Left cardiac atrium (tissue), 4 donors: Measurements from ENCODE around the gene PHF2. TPM values are rescaled to one million over a fixed set of nuclear protein-coding genes. Genes with fewer than 3 reads are reported as not detected.
A peak's percentile ranks its signal among the peaks of the same experiment; 100 is the strongest.
"Not testable (repeated sequence)": the region's sequence is repeated elsewhere in the genome, so short reads cannot be mapped to it uniquely, and the experiment has no call there.

Experiments
- ATAC-seq, 2 donors: fragments of 200-7000 bp; cut with Tn5 transposase; one replicate each; pipeline ENCODE4 v1.9.1; 2020; ENCODE audit warnings: mild to moderate bottlenecking in 2 of 2, moderate library complexity in 2 of 2
- DNase-seq: peaks from one replicate; pipeline ENCODE4 v3.0.0-alpha.2; 2020
- intact Hi-C, 2 donors: fragments of 100-400 bp; cut with DNase I; formaldehyde crosslinking; loops; one replicate each; pipeline versions ENCODE4 v1.14.1 to v1.15.1; 2022 to 2023
- total RNA-seq, 2 donors: library from RNA; stranded (reverse); fragmentation: NEBNext Ultra II Directional; extraction: Animal tissue kit (Norgen Biotek cat#: 25700); gene quantifications; one replicate each; pipeline ENCODE4 v1.2.1, GENCODE V29; 2021
- donor health status: DM: no; HTN: yes; CAD: no.
- donor health status: DM: no; HTN: yes; CAD: no; lungs with severe emphysema.
- donor health status: DM: yes; HTN: yes; CAD: no.
- donor health status: Dilated cardiomyopathy.

Gene PHF2
- total RNA-seq, 2 donors from 2014 or later = 25.7 to 27.7 TPM

GRCh38 chr9:93668261-93668871, 92.0 kb downstream of the PHF2 start:
- ATAC-seq = no peak
- peak; percentile 18 for DNase-seq
- intact Hi-C loops = no loop called here

- ATAC-seq (no peak), DNase-seq (no peak)
- intact Hi-C loops = no loop called here
Measured at GRCh38 chr9:93669116-93669957, 93.0 kb downstream of the PHF2 start.

GRCh38 chr9:93669958-93670207, 93.5 kb downstream of the PHF2 start:
- ATAC-seq = no peak
- intact Hi-C loops = no loop called here
- DNase-seq = no peak

- ATAC-seq (peak in 1 of 2 donors; percentile 8), DNase-seq (no peak)
- intact Hi-C loops = no loop called here
Measured at GRCh38 chr9:93670208-93671019, 94.0 kb downstream of the PHF2 start.

- intact Hi-C loops = no loop called here
- DNase-seq (no peak), ATAC-seq (no peak)
Measured at GRCh38 chr9:93671020-93671338, 94.6 kb downstream of the PHF2 start.

GRCh38 chr9:93672330-93673020, 96.1 kb downstream of the PHF2 start:
- intact Hi-C loops, DNase-seq, ATAC-seq: not testable (repeated sequence)

- intact Hi-C loops = no loop called here
- peak; percentile 17 for DNase-seq
- ATAC-seq = peak; percentile 10 to 28
Measured at GRCh38 chr9:93673021-93673838, 96.8 kb downstream of the PHF2 start.

GRCh38 chr9:93673839-93674334, 97.5 kb downstream of the PHF2 start:
- DNase-seq (peak; percentile 18), ATAC-seq (peak in 1 of 2 donors; percentile 20)
- intact Hi-C loops = no loop called here

GRCh38 chr9:93674580-93675335, 98.4 kb downstream of the PHF2 start:
- no peak for ATAC-seq

GRCh38 chr9:93675336-93676150, 99.2 kb downstream of the PHF2 start:
- DNase-seq (peak; percentile 14), ATAC-seq (no peak)
- intact Hi-C loops = no loop called here

More at GRCh38 chr9:93674580-93675335, 98.4 kb downstream of the PHF2 start:
- intact Hi-C loops = no loop called here
- DNase-seq = peak; percentile 15

GRCh38 chr9:93676310-93677047, 100.1 kb downstream of the PHF2 start:
- peak; percentile 13 for DNase-seq
- intact Hi-C loops = no loop called here
- no peak for ATAC-seq

GRCh38 chr9:93677048-93677571, 100.7 kb downstream of the PHF2 start:
- intact Hi-C loops = no loop called here
- DNase-seq (peak; percentile 17), ATAC-seq (no peak)

GRCh38 chr9:93677641-93678136, 101.3 kb downstream of the PHF2 start:
- no peak for ATAC-seq
- DNase-seq = peak; percentile 15
- intact Hi-C loops = no loop called here

- DNase-seq = peak; percentile 22
- intact Hi-C loops = no loop called here
- no peak for ATAC-seq
Measured at GRCh38 chr9:93678199-93679019, 102.0 kb downstream of the PHF2 start.
